ENCODE results near the gene NCAPG2. TPM values are rescaled to one million over a fixed set of nuclear protein-coding genes. Genes with fewer than 3 reads are reported as not detected.

NCAPG2 gene
- total RNA-seq, 6 experiments from 2014 or later = 2.7 to 4.8 (median 4.2) TPM

DNA sequence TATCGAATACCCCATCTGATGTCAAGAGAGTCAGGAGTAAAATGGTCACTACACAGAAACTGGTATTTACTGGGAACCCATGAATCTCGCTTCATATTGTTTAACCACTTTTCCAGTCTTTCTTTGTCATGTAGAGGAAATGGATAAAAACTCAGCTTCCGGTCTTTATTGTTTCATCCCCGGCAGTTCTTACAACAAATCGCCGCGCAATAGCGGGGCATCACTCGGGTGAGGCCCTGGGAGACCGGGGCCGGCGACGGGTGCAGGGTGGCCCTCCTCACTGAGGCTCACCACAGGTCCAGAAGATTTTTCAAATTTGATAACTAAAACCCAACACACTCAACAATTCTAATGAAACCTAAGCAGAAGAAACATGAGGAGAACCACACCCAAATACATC, 81.4 kb downstream of the NCAPG2 start:
- DNase-seq (no peak), ATAC-seq (peak in 1 of 4 donors; percentile 26)
- intact Hi-C loops (cut with DNase I) = no loop called here
- Histone ChIP-seq H3K4me3 (no peak overlapping the region), H3K9me3 (no peaks in the 10 kb centered on the region), H3K36me3 (no peaks in the 10 kb centered on the region), H3K27ac (no peak overlapping the region), H3K27me3 (no peaks in the 10 kb centered on the region), H3K4me1 (no peaks in the 10 kb centered on the region)
- 85% methylated on average over 12 of the region's 13 CpGs for WGBS (ENCODE audit: insufficient coverage, low coverage, low lambda C conversion rate, missing lambda C conversion rate)
- TF ChIP-seq, protein P1, sequence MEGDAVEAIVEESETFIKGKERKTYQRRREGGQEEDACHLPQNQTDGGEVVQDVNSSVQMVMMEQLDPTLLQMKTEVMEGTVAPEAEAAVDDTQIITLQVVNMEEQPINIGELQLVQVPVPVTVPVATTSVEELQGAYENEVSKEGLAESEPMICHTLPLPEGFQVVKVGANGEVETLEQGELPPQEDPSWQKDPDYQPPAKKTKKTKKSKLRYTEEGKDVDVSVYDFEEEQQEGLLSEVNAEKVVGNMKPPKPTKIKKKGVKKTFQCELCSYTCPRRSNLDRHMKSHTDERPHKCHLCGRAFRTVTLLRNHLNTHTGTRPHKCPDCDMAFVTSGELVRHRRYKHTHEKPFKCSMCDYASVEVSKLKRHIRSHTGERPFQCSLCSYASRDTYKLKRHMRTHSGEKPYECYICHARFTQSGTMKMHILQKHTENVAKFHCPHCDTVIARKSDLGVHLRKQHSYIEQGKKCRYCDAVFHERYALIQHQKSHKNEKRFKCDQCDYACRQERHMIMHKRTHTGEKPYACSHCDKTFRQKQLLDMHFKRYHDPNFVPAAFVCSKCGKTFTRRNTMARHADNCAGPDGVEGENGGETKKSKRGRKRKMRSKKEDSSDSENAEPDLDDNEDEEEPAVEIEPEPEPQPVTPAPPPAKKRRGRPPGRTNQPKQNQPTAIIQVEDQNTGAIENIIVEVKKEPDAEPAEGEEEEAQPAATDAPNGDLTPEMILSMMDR (IDR thresholded peaks at IDR 0.05) = no peak

DNA sequence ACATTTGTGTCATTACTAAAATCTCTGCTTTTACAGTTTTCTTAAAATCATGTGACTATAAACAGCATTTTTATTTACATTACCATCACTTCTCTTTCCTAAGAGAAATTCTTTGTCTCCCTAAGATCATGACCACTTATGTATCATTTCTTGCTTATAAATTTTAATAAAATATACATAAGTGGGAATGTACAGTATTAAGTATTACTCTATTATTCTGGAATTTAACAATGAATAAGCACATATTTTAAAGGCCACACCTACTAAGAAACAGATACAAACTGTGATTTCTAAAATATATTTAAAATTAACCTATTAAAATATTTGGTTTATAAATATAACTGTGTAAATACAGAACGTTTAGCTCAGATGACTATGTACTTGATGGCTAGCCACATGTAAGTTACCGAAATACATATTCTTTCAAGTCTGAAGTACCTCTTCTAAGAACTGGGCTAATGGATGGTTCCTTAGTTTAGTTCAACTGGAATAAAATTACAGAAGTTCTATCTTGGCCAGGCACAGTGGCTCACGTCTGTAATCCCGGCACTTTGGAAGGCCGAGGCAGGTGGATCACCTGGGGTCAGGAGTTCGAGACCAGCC, 83.7 kb downstream of the NCAPG2 start:
- intact Hi-C loops (cut with DNase I) = no loop called here
- Histone ChIP-seq H3K4me3 (no peak overlapping the region), H3K27ac (no peak overlapping the region), H3K4me1 (no peaks in the 10 kb centered on the region), H3K9me3 (no peaks in the 10 kb centered on the region), H3K36me3 (no peaks in the 10 kb centered on the region), H3K27me3 (no peaks in the 10 kb centered on the region)
- WGBS (ENCODE audit: insufficient coverage, low coverage, low lambda C conversion rate, missing lambda C conversion rate) = 91% methylated on average over 6 of the region's 6 CpGs
- ATAC-seq = no peak
- TF ChIP-seq, protein P1 (IDR thresholded peaks at IDR 0.05) = no peak
- no peak for TF ChIP-seq POLR2A (IDR thresholded peaks at IDR 0.05)
- DNase-seq = no peak

DNA sequence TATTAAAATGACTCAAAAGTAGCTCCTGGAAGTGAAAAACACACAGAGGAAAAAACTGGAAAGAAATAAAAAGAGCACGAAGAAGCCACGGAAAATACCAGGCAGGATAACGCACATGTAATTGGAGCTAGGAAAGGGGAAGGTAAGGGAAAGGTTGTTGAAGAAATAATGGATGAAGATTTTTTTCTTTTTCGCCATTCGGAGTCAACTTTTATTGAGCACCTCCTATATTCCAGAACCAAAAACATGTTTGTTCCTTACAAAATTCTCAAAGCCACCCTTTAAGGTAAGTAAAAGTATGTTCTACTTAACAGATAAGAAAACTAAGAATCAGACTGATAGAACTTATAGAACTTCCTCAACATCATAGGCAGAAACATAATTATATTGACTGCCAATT, 84.2 kb downstream of the NCAPG2 start:
- 97% methylated on average over 3 of the region's 5 CpGs for WGBS (ENCODE audit: insufficient coverage, low coverage, low lambda C conversion rate, missing lambda C conversion rate)
- no peak for TF ChIP-seq POLR2A (IDR thresholded peaks at IDR 0.05)
- TF ChIP-seq, protein P1 (IDR thresholded peaks at IDR 0.05) = no peak
- no peaks in the 10 kb centered on the region for H3K9me3 ChIP-seq
- H3K27me3 ChIP-seq = no peaks in the 10 kb centered on the region
- intact Hi-C loops (cut with DNase I) = no loop called here
- H3K4me1 ChIP-seq = no peaks in the 10 kb centered on the region
- no peak for DNase-seq
- H3K36me3 ChIP-seq = no peaks in the 10 kb centered on the region
- no peak for ATAC-seq
- no peak overlapping the region for H3K27ac ChIP-seq
- H3K4me3 ChIP-seq = no peak overlapping the region

DNA sequence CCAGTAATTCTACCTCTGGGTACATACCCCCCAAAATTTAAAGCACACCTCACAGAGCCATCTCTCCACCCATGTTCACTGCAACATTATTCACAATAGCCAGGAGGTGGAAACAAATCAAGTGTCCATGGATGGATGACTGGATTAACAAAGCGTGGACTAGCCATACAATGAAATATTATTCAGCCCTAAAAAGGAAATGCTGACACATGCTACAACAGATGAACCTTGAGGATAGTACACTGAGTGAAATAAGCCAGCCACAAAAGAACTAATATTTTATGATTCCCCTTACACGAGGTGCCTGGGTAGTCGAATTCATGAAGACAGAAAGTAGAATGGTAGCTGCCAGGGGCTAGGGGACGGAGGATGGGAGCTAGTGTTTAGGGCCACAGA, 85.9 kb downstream of the NCAPG2 start:
- Histone ChIP-seq H3K9me3 (no peaks in the 10 kb centered on the region), H3K27me3 (no peaks in the 10 kb centered on the region), H3K36me3 (no peaks in the 10 kb centered on the region), H3K4me1 (no peaks in the 10 kb centered on the region), H3K27ac (no peak overlapping the region), H3K4me3 (no peak overlapping the region)
- ATAC-seq (no peak), DNase-seq (no peak)
- TF ChIP-seq POLR2A (IDR thresholded peaks at IDR 0.05) = no peak
- TF ChIP-seq, protein P1 (IDR thresholded peaks at IDR 0.05) = no peak
- intact Hi-C loops (cut with DNase I) = no loop called here
- 96% methylated on average over 3 of the region's 4 CpGs for WGBS (ENCODE audit: insufficient coverage, low coverage, low lambda C conversion rate, missing lambda C conversion rate)

DNA sequence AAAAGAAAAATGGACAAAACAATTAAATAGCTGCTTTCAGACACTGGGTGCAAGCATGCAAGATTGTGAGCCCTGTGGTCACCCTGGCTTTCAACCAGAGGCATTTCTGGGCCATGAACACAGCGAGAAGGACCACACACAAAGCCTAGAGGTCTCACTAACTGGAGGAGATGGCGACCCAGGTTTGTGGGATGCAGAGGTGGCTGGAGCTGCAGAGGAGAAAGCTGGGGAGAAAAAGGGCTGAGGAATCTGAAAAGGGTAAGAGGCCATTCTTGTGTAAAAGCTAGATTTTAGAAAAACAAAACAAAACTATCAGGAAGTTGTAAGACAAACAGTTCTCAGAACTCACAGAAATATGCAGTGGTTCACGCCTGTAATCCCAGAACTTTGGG, 86.9 kb downstream of the NCAPG2 start:
- ATAC-seq = no peak
- no peaks in the 10 kb centered on the region for H3K36me3 ChIP-seq
- no peaks in the 10 kb centered on the region for H3K4me1 ChIP-seq
- TF ChIP-seq, protein P1 (IDR thresholded peaks at IDR 0.05) = no peak
- TF ChIP-seq POLR2A (IDR thresholded peaks at IDR 0.05) = no peak
- H3K27ac ChIP-seq = no peak overlapping the region
- H3K4me3 ChIP-seq = no peak overlapping the region
- no peaks in the 10 kb centered on the region for H3K27me3 ChIP-seq
- WGBS (ENCODE audit: insufficient coverage, low coverage, low lambda C conversion rate, missing lambda C conversion rate) = 85% methylated on average over 2 of the region's 3 CpGs
- no peak for DNase-seq
- H3K9me3 ChIP-seq = no peaks in the 10 kb centered on the region
- intact Hi-C loops (cut with DNase I) = no loop called here
